DOHH2 (cell line): ENCODE data around the gene C1QTNF1.

Experiments used
- H3F3A ChIP-seq: fragments of 200-600 bp; sonication (generic), shearing (Covaris generic); 2 replicates; pipeline ENCODE4 v1.6.0; 2016; ENCODE audit warnings: antibody characterized with exemption, mild to moderate bottlenecking; ENCODE audit not compliant: control insufficient read depth, insufficient read depth
- H3K27ac ChIP-seq: fragments of 200-600 bp; sonication (generic); 2 replicates; pipeline ENCODE4 v1.5.1; 2014; ENCODE audit warnings: low read depth, mild to moderate bottlenecking, low read length, moderate library complexity
- H3K27me3 ChIP-seq: fragments of 200-600 bp; sonication (generic); 2 replicates; pipeline ENCODE4 v1.6.1; 2014; ENCODE audit warnings: mild to moderate bottlenecking, low read length, mixed read lengths; ENCODE audit not compliant: control insufficient read depth
- H3K36me3 ChIP-seq: fragments of 200-600 bp; sonication (generic); 2 replicates; pipeline ENCODE4 v1.6.1; 2014; ENCODE audit warnings: mild to moderate bottlenecking, low read length, moderate library complexity, mixed read lengths; ENCODE audit not compliant: control insufficient read depth
- H3K4me1 ChIP-seq: fragments of 200-600 bp; sonication (generic); 2 replicates; pipeline ENCODE4 v1.6.1; 2014; ENCODE audit warnings: mild to moderate bottlenecking, low read length, mixed read lengths; ENCODE audit not compliant: control insufficient read depth
- H3K4me2 ChIP-seq: fragments of 200-600 bp; sonication (generic); 2 replicates; pipeline ENCODE4 v1.6.0; 2014; ENCODE audit warnings: mild to moderate bottlenecking, low read length, moderate library complexity
- H3K4me3 ChIP-seq: fragments of 200-600 bp; sonication (generic); 2 replicates; pipeline ENCODE4 v1.5.1; 2014; ENCODE audit warnings: mild to moderate bottlenecking, low read length, mixed read lengths
- H3K79me2 ChIP-seq: fragments of 200-600 bp; sonication (generic); 2 replicates; pipeline ENCODE4 v1.6.1; 2014; ENCODE audit warnings: mild to moderate bottlenecking, low read length, mixed read lengths; ENCODE audit not compliant: control insufficient read depth
- H3K9me2 ChIP-seq: fragments of 200-600 bp; sonication (generic); replicated peaks from 2 replicates; pipeline ENCODE4 v1.6.1; 2014; ENCODE audit warnings: mild to moderate bottlenecking, low read length, mixed read lengths; ENCODE audit not compliant: control insufficient read depth
- H3K9me3 ChIP-seq: fragments of 200-600 bp; sonication (generic); 2 replicates; pipeline ENCODE4 v1.6.1; 2014; ENCODE audit warnings: antibody characterized with exemption, low read length, mixed read lengths; ENCODE audit not compliant: control insufficient read depth, insufficient read depth
- H4K20me1 ChIP-seq: fragments of 200-600 bp; sonication (generic); 2 replicates; pipeline ENCODE4 v1.6.0; 2014; ENCODE audit warnings: low read depth, mild to moderate bottlenecking, antibody characterized with exemption, low read length, moderate library complexity; ENCODE audit not compliant: control insufficient read depth, insufficient read depth
- CTCF ChIP-seq: fragments of 200-600 bp; sonication (generic); IDR thresholded peaks from one replicate; pipeline ENCODE4 v1.5.1; 2014; ENCODE audit warnings: antibody characterized with exemption, mild to moderate bottlenecking, low read depth, low read length; ENCODE audit not compliant: poor library complexity, severe bottlenecking
- EZH2phosphoT487 ChIP-seq: fragments of 200-600 bp; sonication (generic); IDR thresholded peaks from 2 replicates; pipeline ENCODE4 v1.6.1; 2017; ENCODE audit warnings: borderline replicate concordance, mild to moderate bottlenecking, antibody characterized with exemption, low read length, moderate library complexity, mixed read lengths

C1QTNF1 gene

GRCh38 chr17:78977681-78977943, 46.4 kb upstream of the C1QTNF1 start:
- TF ChIP-seq CTCF (no peak), EZH2phosphoT487 (no peak)
- H3K4me2 ChIP-seq: no peak overlapping the region
- no peaks in the 10 kb centered on the region for H3K36me3 ChIP-seq
- no peaks in the 10 kb centered on the region for H3K9me3 ChIP-seq
- H3K4me3 ChIP-seq: no peak overlapping the region
- H3K9me2 ChIP-seq: no peaks in the 10 kb centered on the region
- no peaks in the 10 kb centered on the region for H3K79me2 ChIP-seq
- no peaks in the 10 kb centered on the region for H3K27me3 ChIP-seq
- H3F3A ChIP-seq: no peaks in the 10 kb centered on the region
- H4K20me1 ChIP-seq: 0 out of 2 replicates have a peak, but pooled peaks cover 3% of the 10 kb centered on the region
- no peak overlapping the region for H3K27ac ChIP-seq
- peaks cover 19% of the 10 kb centered on the region for H3K4me1 ChIP-seq

- Histone ChIP-seq H3K4me1 (peaks cover 19% of the 10 kb centered on the region), H3K79me2 (no peaks in the 10 kb centered on the region), H3K4me2 (no peak overlapping the region), H3K27ac (no peak overlapping the region), H3F3A (no peaks in the 10 kb centered on the region), H3K9me3 (no peaks in the 10 kb centered on the region), H3K9me2 (no peaks in the 10 kb centered on the region), H3K4me3 (no peak overlapping the region), H4K20me1 (0 out of 2 replicates have a peak, but pooled peaks cover 3% of the 10 kb centered on the region), H3K36me3 (no peaks in the 10 kb centered on the region), H3K27me3 (no peaks in the 10 kb centered on the region)
- TF ChIP-seq CTCF (no peak), EZH2phosphoT487 (no peak)
Observed at GRCh38 chr17:78977997-78978973, 45.7 kb upstream of the C1QTNF1 start.

GRCh38 chr17:78979780-78980623, 44.0 kb upstream of the C1QTNF1 start, which contains the start of gene LGALS3BP:
Gene LGALS3BP (minus strand): TSS chr17:78979923. CDS start chr17:78977191, 2,732 bp downstream.
- H3K36me3 ChIP-seq: no peaks in the 10 kb centered on the region
- H3K4me2 ChIP-seq: no peak within 1 kb of the TSS
- H3K9me3 ChIP-seq: no peaks in the 10 kb centered on the region
- H3K27ac ChIP-seq: no peak within 1 kb of the TSS
- no peak for TF ChIP-seq CTCF
- TF ChIP-seq EZH2phosphoT487: no peak
- H3K79me2 ChIP-seq: no peaks in the 10 kb centered on the region
- no peaks in the 10 kb centered on the region for H3K9me2 ChIP-seq
- no peaks in the 10 kb centered on the region for H3F3A ChIP-seq
- peaks cover 16% of the 10 kb centered on the region for H3K4me1 ChIP-seq
- no peak within 1 kb of the TSS for H3K4me3 ChIP-seq
- no peaks in the 10 kb centered on the region for H4K20me1 ChIP-seq
- no peaks in the 10 kb centered on the region for H3K27me3 ChIP-seq
